Activated CD8-positive, alpha-beta memory T cell treated with anti-CD3 and anti-CD28 coated beads for 48 hours (primary cell): ENCODE measurements around the gene CDK5RAP3.
"Not testable (repeated sequence)": the region's sequence is repeated elsewhere in the genome, so short reads cannot be mapped to it uniquely, and the experiment has no call there.

ENCODE experiments used
- DNase-seq, 3 experiments: peaks; one replicate each; pipeline ENCODE4 v3.0.0-alpha.2; 2020; ENCODE audit warnings: low read depth in 2 of 3, low spot score in 2 of 3

The CDK5RAP3 gene

GRCh38 chr17:47970725-47971499 is at the start of gene CDK5RAP3:
Gene CDK5RAP3 (plus strand): TSS chr17:47971113. CDS start chr17:47971147, 34 bp downstream.
- DNase-seq, result peak; percentile 96 to 100 (median 96)

DNA sequence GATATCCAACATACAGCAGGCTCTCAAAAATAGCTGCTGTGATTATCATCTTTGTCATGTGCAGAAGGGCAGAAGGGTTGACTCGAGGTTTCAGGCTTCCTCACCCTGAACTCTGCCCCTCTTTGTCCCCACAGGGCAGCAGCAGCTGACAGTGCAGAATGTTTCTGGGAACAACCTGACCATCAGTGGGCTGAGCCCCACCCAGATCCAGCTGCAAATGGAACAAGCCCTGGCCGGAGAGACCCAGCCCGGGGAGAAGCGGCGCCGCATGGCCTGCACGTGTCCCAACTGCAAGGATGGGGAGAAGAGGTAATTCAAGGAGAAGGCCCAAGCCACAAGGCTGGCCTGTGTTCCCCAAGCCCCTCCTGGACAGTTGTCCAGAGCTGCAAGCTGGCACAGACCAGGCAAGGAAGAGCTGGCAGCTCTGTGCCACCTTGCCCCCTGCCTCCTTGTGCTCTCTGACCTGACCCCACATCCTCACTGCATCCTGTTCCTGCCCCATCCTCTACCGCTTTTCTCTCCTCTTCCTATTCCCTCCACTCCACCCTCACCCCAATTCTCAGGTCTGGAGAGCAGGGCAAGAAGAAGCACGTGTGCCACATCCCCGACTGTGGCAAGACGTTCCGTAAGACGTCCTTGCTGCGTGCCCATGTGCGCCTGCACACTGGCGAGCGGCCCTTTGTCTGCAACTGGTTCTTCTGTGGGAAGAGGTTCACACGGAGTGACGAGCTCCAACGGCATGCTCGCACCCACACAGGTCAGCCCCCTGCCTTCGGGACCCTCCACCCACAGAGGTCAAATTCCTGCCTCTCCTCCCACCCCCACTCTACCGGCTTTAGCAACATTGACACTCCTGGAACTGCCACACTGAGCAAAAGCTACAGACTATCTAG is 45.9 kb upstream of the CDK5RAP3 start:
- no peak for DNase-seq

- DNase-seq, result no peak
Measured at GRCh38 chr17:47925678-47925988, 45.3 kb upstream of the CDK5RAP3 start.

- no peak for DNase-seq
Measured at GRCh38 chr17:47927821-47928400, 43.0 kb upstream of the CDK5RAP3 start.

DNA sequence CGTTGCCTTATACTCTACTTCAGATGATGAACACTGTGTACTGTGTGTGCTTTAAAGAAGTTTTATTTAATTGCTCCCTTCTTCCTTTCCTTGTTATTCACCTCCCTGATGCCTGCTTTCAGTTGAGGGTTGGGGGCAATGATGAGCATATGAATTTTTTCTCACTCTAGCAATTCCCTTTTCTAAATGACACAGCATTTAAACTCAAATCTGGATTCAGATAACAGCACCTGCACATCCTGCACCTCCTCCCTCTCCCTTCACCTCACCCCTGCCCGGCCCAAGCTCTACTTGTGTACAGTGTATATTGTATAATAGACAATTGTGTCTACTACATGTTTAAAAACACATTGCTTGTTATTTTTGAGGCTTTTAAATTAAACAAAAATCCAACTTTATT is 42.5 kb upstream of the CDK5RAP3 start:
- no peak for DNase-seq

DNA sequence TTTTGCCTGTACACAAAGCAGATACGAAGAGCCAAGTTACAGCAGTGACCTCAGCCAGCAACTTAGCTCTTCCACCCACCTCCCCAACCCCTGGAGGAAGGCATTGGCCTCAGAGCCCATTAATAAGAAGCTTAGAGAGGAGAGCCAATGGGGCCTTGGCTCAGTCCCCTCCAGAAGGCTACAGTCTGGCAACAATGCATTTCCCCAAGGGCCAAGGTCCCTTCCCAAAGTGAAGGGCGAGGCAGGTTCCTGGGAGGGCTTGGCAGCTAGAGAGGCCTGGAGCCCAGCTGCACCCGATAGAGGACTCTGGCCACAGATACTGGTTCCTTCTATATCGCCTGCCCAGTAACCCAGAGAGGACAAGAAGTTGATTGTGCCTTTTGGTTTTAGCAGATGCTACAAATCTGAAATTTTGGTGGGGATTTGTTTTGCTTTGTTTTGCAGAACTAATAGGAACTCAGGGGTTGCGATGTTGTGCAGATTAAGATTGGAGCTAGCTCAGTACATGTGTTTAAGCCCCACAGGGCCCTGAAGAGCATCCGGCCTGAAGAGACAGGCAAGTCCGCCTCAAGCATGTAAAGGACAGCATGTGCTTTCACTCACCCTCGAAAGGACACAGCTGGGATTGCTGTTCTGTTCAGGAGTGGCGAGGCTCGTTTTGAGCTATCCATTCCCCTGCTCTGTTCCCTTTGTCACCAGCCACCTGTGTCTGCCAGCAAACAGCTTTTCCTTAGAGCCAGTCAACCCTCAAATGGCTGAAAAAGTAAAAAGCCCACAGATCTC is 41.5 kb upstream of the CDK5RAP3 start:
- DNase-seq, result no peak

DNA sequence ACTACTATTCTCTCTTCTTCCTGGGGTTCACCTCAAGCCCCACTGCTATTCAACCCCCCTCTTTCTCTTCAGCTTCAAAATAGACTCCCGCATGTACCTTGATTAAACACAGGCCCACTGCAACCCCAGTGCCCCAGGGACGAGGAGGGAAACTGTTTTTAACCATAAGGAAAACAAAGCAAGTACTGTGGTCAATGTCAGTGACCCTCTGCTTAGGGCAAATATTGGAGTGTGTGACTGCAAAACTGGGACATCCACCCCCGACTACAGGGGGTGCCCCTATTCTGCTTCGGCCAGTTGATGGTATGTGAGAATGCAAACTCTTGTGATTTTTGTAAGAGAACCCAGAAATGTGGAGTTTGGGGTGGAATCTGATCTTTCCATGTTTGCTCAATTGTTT is 39.1 kb upstream of the CDK5RAP3 start:
- DNase-seq, result no peak

- DNase-seq, result no peak
Measured at GRCh38 chr17:47934856-47935255, 36.1 kb upstream of the CDK5RAP3 start.

GRCh38 chr17:47935468-47935867 is 35.4 kb upstream of the CDK5RAP3 start:
- DNase-seq, result not testable (repeated sequence)

DNA sequence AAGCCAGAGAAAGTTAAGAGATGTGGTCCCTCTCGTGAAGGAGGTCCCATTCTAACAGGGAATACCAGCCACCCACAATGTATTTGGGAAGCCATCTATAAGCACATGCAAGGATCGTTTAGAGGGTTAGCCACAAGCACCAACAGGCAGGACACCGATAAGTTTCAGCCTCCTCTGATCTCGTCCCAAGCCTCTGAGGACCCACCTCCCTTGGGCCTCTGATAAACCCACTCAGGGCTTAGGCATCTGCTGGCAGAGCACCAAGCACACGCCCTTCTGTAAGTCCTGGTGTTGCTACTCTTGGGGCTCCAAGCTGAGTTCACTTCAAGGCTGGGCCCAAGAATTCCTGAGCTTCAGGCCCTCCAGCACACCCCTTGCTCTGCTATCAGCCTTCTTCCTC is 35.0 kb upstream of the CDK5RAP3 start:
- DNase-seq, result no peak

- no peak for DNase-seq
Measured at GRCh38 chr17:47937941-47938340, 33.0 kb upstream of the CDK5RAP3 start.

- peak; percentile 69 to 84 (median 82) for DNase-seq
Measured at GRCh38 chr17:47941246-47942095, 29.4 kb upstream of the CDK5RAP3 start, which contains the start of gene PNPO. Gene PNPO (plus strand): TSS chr17:47941571. CDS start chr17:47941676, 105 bp downstream.

GRCh38 chr17:47942096-47942510 is 28.8 kb upstream of the CDK5RAP3 start:
- no peak for DNase-seq

DNA sequence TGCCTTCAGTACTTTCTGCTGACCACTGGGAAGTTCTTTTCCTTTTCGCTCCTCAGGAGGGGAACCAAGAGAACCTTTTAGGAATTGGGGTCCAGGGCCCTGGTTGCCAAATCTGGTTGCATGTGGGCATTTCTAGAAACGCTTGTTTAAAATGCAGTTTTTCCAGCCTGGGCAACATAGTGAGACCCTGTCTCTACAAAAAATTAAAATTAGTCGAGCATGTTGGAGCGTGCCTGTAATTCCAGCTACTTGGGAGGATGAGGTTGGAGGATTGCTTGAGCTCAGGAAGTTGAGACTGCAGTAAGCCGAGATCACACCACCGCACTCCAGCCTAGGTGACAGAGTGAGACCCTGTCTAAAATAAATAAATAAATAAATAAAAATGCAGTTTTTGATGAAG is 28.3 kb upstream of the CDK5RAP3 start:
- no peak for DNase-seq

- DNase-seq, result no peak
Measured at GRCh38 chr17:47945080-47945479, 25.8 kb upstream of the CDK5RAP3 start.

- no peak for DNase-seq
Measured at GRCh38 chr17:47945529-47946508, 25.1 kb upstream of the CDK5RAP3 start.

DNA sequence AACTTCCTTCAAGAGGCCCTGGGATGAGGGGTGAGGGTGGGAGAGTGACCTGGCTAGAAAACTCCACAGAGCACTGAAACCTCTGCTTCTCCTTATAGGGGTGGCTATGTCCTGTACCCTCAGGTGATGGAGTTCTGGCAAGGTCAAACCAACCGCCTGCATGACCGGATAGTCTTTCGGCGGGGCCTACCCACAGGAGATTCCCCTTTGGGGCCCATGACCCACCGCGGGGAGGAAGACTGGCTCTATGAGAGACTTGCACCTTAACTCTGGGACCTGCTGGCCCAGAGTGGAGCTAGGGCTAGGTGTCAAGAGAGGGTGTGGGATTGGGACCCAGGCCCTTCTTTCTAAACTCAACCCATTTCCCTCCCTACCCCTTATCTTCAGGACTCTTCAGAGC is 24.4 kb upstream of the CDK5RAP3 start:
- DNase-seq, result no peak

DNA sequence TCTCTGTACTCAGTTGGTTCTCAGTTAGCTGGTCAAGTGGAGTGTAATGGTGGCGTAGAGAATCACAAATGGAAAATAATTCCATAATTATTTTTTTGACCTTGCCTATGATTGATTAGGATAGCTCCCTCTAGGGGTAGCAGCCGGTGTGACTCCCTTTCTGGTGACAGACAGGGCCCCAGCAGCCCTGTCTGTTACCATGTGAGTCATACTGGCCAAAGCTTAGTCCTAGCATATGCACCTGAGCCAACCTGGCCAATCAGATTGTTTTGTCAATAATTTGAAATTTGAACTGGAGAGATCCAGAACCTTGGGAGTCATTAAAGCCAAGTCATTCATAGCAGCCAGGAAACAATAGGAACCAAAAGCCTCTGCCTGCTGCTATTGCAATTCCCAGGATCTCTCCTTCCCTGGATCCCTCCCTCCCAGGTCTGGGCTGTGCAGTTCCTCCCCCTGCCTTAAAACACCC is 23.9 kb upstream of the CDK5RAP3 start:
- peak in 2 of 3 experiments; percentile 56 to 59 for DNase-seq

- DNase-seq, result no peak
Measured at GRCh38 chr17:47948706-47949196, 22.2 kb upstream of the CDK5RAP3 start.
